H1 (cell line): ENCODE measurements around the gene OSGEPL1. TPM values are rescaled to one million over a fixed set of nuclear protein-coding genes. Genes with fewer than 3 reads are reported as not detected.

Source experiments
- CTCF ChIA-PET: fragments of 300-600 bp; sonication (Branson Sonifier 250); formaldehyde crosslinking; loops from one replicate; lab custom pipeline; 2021; ENCODE audit not compliant: partially characterized antibody; lab: Charles Lee
- POLR2A ChIA-PET: fragments of 300-600 bp; sonication (Branson Sonifier 250); formaldehyde crosslinking; loops from one replicate; lab custom pipeline; 2021; ENCODE audit warnings: inconsistent platforms; ENCODE audit not compliant: partially characterized antibody; lab: Charles Lee
- DNase-seq, 2 experiments: peaks; one replicate each; pipeline versions ENCODE4 v3.0.0 to v3.0.0-alpha.2; 2010 to 2022; ENCODE audit warnings: low spot score in 2 of 2, low read depth in 1 of 2, mixed read lengths in 1 of 2
- FAIRE-seq: peaks from 2 replicates; lab custom pipeline; 2011; peaks lifted over from hg19 to GRCh38; lab: Jason Lieb, UNC
- H2AFZ ChIP-seq: 2 replicates; pipeline ENCODE4 v1.8.1; 2012; ENCODE audit warnings: low read length, inconsistent platforms
- H2AK5ac ChIP-seq: 2 replicates; pipeline ENCODE4 v1.6.1; 2013; ENCODE audit warnings: low read depth, low read length
- H2BK120ac ChIP-seq: replicated peaks from 2 replicates; pipeline ENCODE3; 2013; ENCODE audit warnings: low read depth, low read length, inconsistent platforms
- H2BK12ac ChIP-seq: 2 replicates; pipeline ENCODE4 v1.6.1; 2013; ENCODE audit warnings: low read depth, low read length
- H2BK15ac ChIP-seq: 2 replicates; pipeline ENCODE4 v1.6.1; 2013; ENCODE audit warnings: low read length
- H2BK20ac ChIP-seq: 2 replicates; pipeline ENCODE4 v1.6.1; 2013; ENCODE audit warnings: low read length
- H2BK5ac ChIP-seq: 2 replicates; pipeline ENCODE4 v1.6.1; 2013; ENCODE audit warnings: low read depth, low read length
- H3K14ac ChIP-seq: 2 replicates; pipeline ENCODE4 v1.6.1; 2013; ENCODE audit warnings: inconsistent platforms; ENCODE audit not compliant: insufficient read length
- H3K18ac ChIP-seq: 2 replicates; pipeline ENCODE4 v1.6.1; 2013; ENCODE audit warnings: low read length; ENCODE audit errors: extremely low read depth
- H3K23ac ChIP-seq: 2 replicates; pipeline ENCODE4 v1.6.1; 2013; ENCODE audit warnings: inconsistent platforms; ENCODE audit not compliant: insufficient read length
- H3K23me2 ChIP-seq: 2 replicates; pipeline ENCODE4 v1.6.1; 2013; ENCODE audit warnings: low read depth, low read length
- H3K27ac ChIP-seq: 2 replicates; pipeline ENCODE4 v1.6.1; 2011; ENCODE audit warnings: low read depth, low read length, inconsistent platforms
- H3K27me3 ChIP-seq, 4 experiments: replicated peaks in 1 of 4; 1 replicate in 1 of 4; 2 replicates in 3 of 4; pipeline versions ENCODE4 v1.6.1 to v1.8.1; 2011 to 2013; ENCODE audit warnings: low read length in 3 of 4, mild to moderate bottlenecking in 3 of 4, inconsistent platforms in 2 of 4, mixed read lengths in 2 of 4, moderate library complexity in 1 of 4; ENCODE audit not compliant: control insufficient read depth in 3 of 4, insufficient read depth in 3 of 4; ENCODE audit errors: extremely low read depth in 1 of 4
- H3K36me3 ChIP-seq, 4 experiments: 2 replicates each; pipeline versions ENCODE4 v1.6.1 to v1.8.1; 2011 to 2013; ENCODE audit warnings: mild to moderate bottlenecking in 4 of 4, low read length in 3 of 4, moderate library complexity in 2 of 4, control low read depth in 1 of 4, inconsistent platforms in 1 of 4; ENCODE audit not compliant: insufficient read depth in 4 of 4, control insufficient read depth in 2 of 4
- H3K4ac ChIP-seq: replicated peaks from 2 replicates; pipeline ENCODE3; 2013; ENCODE audit warnings: low read length, low read depth, mixed read lengths, inconsistent platforms; ENCODE audit not compliant: insufficient read length
- H3K4me1 ChIP-seq, 4 experiments: replicated peaks in 1 of 4; 1 replicate in 1 of 4; 2 replicates in 3 of 4; pipeline versions ENCODE4 v1.6.1 to v1.8.1; 2011 to 2013; ENCODE audit warnings: low read length in 3 of 4, inconsistent platforms in 2 of 4, mixed read lengths in 1 of 4; ENCODE audit not compliant: insufficient read depth in 4 of 4, control insufficient read depth in 3 of 4
- H3K4me2 ChIP-seq, 2 experiments: 2 replicates each; pipeline versions ENCODE4 v1.6.1 to v1.8.1; 2011 to 2013; ENCODE audit warnings: low read depth in 2 of 2, low read length in 2 of 2, control low read depth in 1 of 2, inconsistent platforms in 1 of 2, mild to moderate bottlenecking in 1 of 2; ENCODE audit not compliant: insufficient read depth in 1 of 2
- H3K4me3 ChIP-seq, 4 experiments: fragments of 200-600, 300-600 bp in 1 of 4; sonication (generic), shearing (Covaris generic), sonication (Bioruptor Twin) in 1 of 4; 2 replicates each; pipeline versions ENCODE4 v1.5.1 to v1.8.1; 2011 to 2016; ENCODE audit warnings: low read length in 4 of 4, low read depth in 3 of 4, control low read depth in 2 of 4, inconsistent platforms in 2 of 4, mild to moderate bottlenecking in 2 of 4, mixed read lengths in 1 of 4, moderate library complexity in 1 of 4; ENCODE audit not compliant: insufficient read depth in 2 of 4; ENCODE audit errors: extremely low read depth in 1 of 4
- H3K56ac ChIP-seq: replicated peaks from 2 replicates; pipeline ENCODE3; 2013; ENCODE audit warnings: low read depth, mild to moderate bottlenecking, mixed read lengths, low read length, inconsistent platforms; ENCODE audit not compliant: insufficient read length
- H3K79me1 ChIP-seq: 2 replicates; pipeline ENCODE4 v1.6.1; 2013; ENCODE audit warnings: low read depth, low read length, control low read depth
- H3K79me2 ChIP-seq, 2 experiments: 2 replicates each; pipeline versions ENCODE4 v1.6.1 to v1.8.1; 2012 to 2013; ENCODE audit warnings: low read length in 2 of 2, mild to moderate bottlenecking in 2 of 2, inconsistent platforms in 1 of 2; ENCODE audit not compliant: insufficient read depth in 2 of 2, control insufficient read depth in 1 of 2
- H3K9ac ChIP-seq, 4 experiments: replicated peaks in 1 of 4; 1 replicate in 1 of 4; 2 replicates in 3 of 4; pipeline versions ENCODE4 v1.6.1 to v1.8.1; 2011 to 2013; ENCODE audit warnings: low read depth in 3 of 4, low read length in 3 of 4, control low read depth in 2 of 4, mild to moderate bottlenecking in 2 of 4, moderate library complexity in 2 of 4, inconsistent platforms in 1 of 4; ENCODE audit errors: extremely low read depth in 1 of 4
- H3K9me3 ChIP-seq, 2 experiments: 2 replicates each; pipeline versions ENCODE4 v1.6.1 to v1.8.1; 2012 to 2013; ENCODE audit warnings: mild to moderate bottlenecking in 2 of 2, moderate library complexity in 2 of 2, control low read depth in 1 of 2, inconsistent platforms in 1 of 2, low read depth in 1 of 2, low read length in 1 of 2, mixed read lengths in 1 of 2; ENCODE audit not compliant: insufficient read depth in 2 of 2
- H4K20me1 ChIP-seq, 2 experiments: replicated peaks in 1 of 2; 2 replicates each; pipeline versions ENCODE3 to v1.8.1; 2011 to 2013; ENCODE audit warnings: inconsistent platforms in 2 of 2, low read length in 2 of 2, mild to moderate bottlenecking in 1 of 2; ENCODE audit not compliant: insufficient read depth in 2 of 2, control insufficient read depth in 1 of 2
- H4K5ac ChIP-seq: 2 replicates; pipeline ENCODE4 v1.6.1; 2013; ENCODE audit warnings: low read length, low read depth, mixed read lengths, inconsistent platforms; ENCODE audit not compliant: insufficient read length
- H4K8ac ChIP-seq: 2 replicates; pipeline ENCODE4 v1.8.0; 2013; ENCODE audit warnings: mild to moderate bottlenecking, moderate library complexity, low read length, inconsistent platforms; ENCODE audit not compliant: insufficient read depth; ENCODE audit errors: extremely low read depth
- H4K91ac ChIP-seq: replicated peaks from 2 replicates; pipeline ENCODE3; 2013; ENCODE audit warnings: low read length, mixed read lengths, inconsistent platforms; ENCODE audit not compliant: insufficient read length
- ASH2L ChIP-seq: fragments of 200-600, 300-600 bp; sonication (generic); IDR thresholded peaks from one replicate; pipeline ENCODE4 v1.7.1; 2017; ENCODE audit warnings: low read length
- CHD2 ChIP-seq: IDR thresholded peaks from 2 replicates; pipeline ENCODE4 v1.6.1; 2012; ENCODE audit warnings: low read length, improper control_type of control experiment
- CREB1 ChIP-seq: IDR thresholded peaks from 2 replicates; pipeline ENCODE4 v1.6.1; 2012; ENCODE audit warnings: inconsistent platforms
- GABPA ChIP-seq: IDR thresholded peaks from 2 replicates; pipeline ENCODE4 v1.6.1; 2011; ENCODE audit warnings: mild to moderate bottlenecking, low read length, moderate library complexity, borderline replicate concordance; ENCODE audit not compliant: insufficient read depth
- RBBP5 ChIP-seq: IDR thresholded peaks from 2 replicates; pipeline ENCODE4 v1.7.1; 2012; ENCODE audit warnings: low read depth, mild to moderate bottlenecking, inconsistent platforms, low read length, moderate library complexity, borderline replicate concordance
- SAP30 ChIP-seq: fragments of 300-600 bp; sonication (generic); IDR thresholded peaks from 2 replicates; pipeline ENCODE4 v1.7.1; 2012; ENCODE audit warnings: low read length, moderate library complexity, mild to moderate bottlenecking, inconsistent platforms; ENCODE audit not compliant: insufficient read depth, insufficient replicate concordance
- SIRT6 ChIP-seq: IDR thresholded peaks from one replicate; pipeline ENCODE4 v1.7.1; 2012; ENCODE audit warnings: low read length, inconsistent platforms
- TAF7 ChIP-seq: optimal IDR thresholded peaks from 2 replicates; pipeline ENCODE3; 2011; ENCODE audit warnings: low read depth, mild to moderate bottlenecking, inconsistent platforms, low read length, moderate library complexity, borderline replicate concordance
- YY1 ChIP-seq: IDR thresholded peaks from 2 replicates; pipeline ENCODE4 v1.6.1; 2011; ENCODE audit warnings: low read depth, mild to moderate bottlenecking, low read length
- WGBS, 2 experiments: shearing (Covaris generic) in 1 of 2; methylation state at CpG; one replicate each; pipeline versions ENCODE4 v1.1.6 to v1.1.7; 2013 to 2015; ENCODE audit warnings: low lambda C conversion rate in 2 of 2, mixed read lengths in 2 of 2, inconsistent platforms in 1 of 2, low coverage in 1 of 2, missing lambda C conversion rate in 1 of 2; ENCODE audit not compliant: insufficient replicate concordance in 2 of 2, insufficient coverage in 1 of 2, insufficient read length in 1 of 2; ENCODE audit errors: extremely low coverage in 1 of 2, missing lambda C conversion rate in 1 of 2; 5-methylcytosine and 5-hydroxymethylcytosine counted together
- polyA plus RNA-seq, 7 experiments: library from polyadenylated mRNA; depleted of rRNA in 3 of 7; stranded (reverse) in 5 of 7; unstranded in 2 of 7; fragments of >200 nt in 5 of 7; fragments of 200-250 nt in 2 of 7; gene quantifications; 1 replicate in 5 of 7; 2 replicates in 1 of 7; 4 replicates in 1 of 7; pipeline versions ENCODE4 v1.2.1 to v1.2.3, GENCODE V29; 2011 to 2013; ENCODE audit warnings: missing spikeins in 2 of 7, mixed read lengths in 2 of 7
- total RNA-seq: library from RNA; stranded (reverse); fragmentation: NEBNext Ultra II Directional; extraction: Animal tissue kit (Norgen Biotek cat#: 25700); gene quantifications from 2 replicates; pipeline ENCODE4 v1.2.1, GENCODE V29; 2021

Gene OSGEPL1
- total and polyA plus RNA-seq, 2 of the 8 experiments (the other 6 are each of a cell fraction or from before 2014, with no cell fraction given): 7.1 to 15.7 TPM

DNA sequence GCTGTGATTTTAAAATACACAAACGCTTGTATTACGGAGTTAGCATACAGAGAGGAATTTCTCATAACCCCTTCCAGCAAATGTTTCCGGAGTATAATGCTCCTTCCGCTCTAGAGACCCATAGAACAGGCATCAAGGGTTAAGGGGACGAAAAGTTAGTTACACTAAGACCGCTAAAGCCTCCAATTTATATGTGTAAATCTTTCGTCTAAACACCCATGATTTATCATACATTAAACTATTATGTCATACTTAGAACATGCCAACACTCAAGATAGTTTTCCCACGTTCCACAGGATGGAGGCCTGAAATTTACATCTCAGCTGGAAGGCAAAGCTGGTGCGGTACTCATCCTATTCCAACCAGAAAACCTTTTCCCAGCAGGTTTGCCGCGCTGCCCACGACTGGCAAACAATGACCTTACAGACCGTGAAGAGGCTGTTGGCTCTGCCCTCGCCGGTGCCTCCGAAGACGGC is 20.9 kb upstream of the OSGEPL1 start:
- no peak overlapping the region for H3K4ac ChIP-seq
- peaks cover 2% of the 10 kb centered on the region; the same call in 1 of the 2 replicates for H3K79me1 ChIP-seq
- peak overlapping the region; percentile 95 for H3K27ac ChIP-seq
- H3K4me1 ChIP-seq: peaks cover 0 to 3% (median 0%) of the 10 kb centered on the region in 4 experiments; a peak in 3 of 7 replicates
- H3K9ac ChIP-seq: peak overlapping the region; percentile 83 to 99 (median 92)
- H4K5ac ChIP-seq: peak overlapping the region; percentile 42
- H3K23ac ChIP-seq: no peak overlapping the region
- peak overlapping the region; percentile 29; the same call in 1 of the 2 replicates for H2BK15ac ChIP-seq
- H3K36me3 ChIP-seq: peaks cover 2 to 46% (median 16%) of the 10 kb centered on the region in 4 experiments; a peak in 7 of 8 replicates
- H4K8ac ChIP-seq: peak overlapping the region; percentile 98; the same call in 1 of the 2 replicates
- no peak overlapping the region for H2BK120ac ChIP-seq
- H2AFZ ChIP-seq: peak overlapping the region; percentile 83; the same call in 1 of the 2 replicates
- TF ChIP-seq GABPA (no peak), YY1 (no peak), CREB1 (no peak), RBBP5 (no peak), CHD2 (no peak), ASH2L (no peak), SIRT6 (no peak), SAP30 (no peak), TAF7 (no peak)
- TF ChIP-seq, all 59 proteins: peak for 0
- H2BK20ac ChIP-seq: no peak overlapping the region
- peaks cover 16 to 77% of the 10 kb centered on the region in 2 experiments for H3K79me2 ChIP-seq
- ChIA-PET POLR2A (interaction anchor here (0.5 to 2.4 kb wide), 11 partner anchors 10 to 196 kb away, joined by 3 to 17 read pairs (median 3); partner anchors contain the start of gene OSGEPL1), CTCF (interaction anchor here (2.7 kb wide), 1 partner anchor 21 kb away, joined by 13 read pairs; the partner anchor contains the start of gene OSGEPL1)
- no peak overlapping the region for H3K14ac ChIP-seq
- WGBS, 2 experiments: 2% methylated on average over 17 of the region's 17 CpGs; no CpG with 5 or more reads in 1 of the 2 experiments
- peak overlapping the region; percentile 72 to 75 for H3K4me2 ChIP-seq
- no peaks in the 10 kb centered on the region for H3K23me2 ChIP-seq
- H3K4me3 ChIP-seq: peak overlapping the region; percentile 45 to 85 (median 68)
- H4K20me1 ChIP-seq: peaks cover 0 to 1% of the 10 kb centered on the region in 2 experiments
- H3K27me3 ChIP-seq: no peaks in the 10 kb centered on the region
- no peak overlapping the region for H3K56ac ChIP-seq
- H3K18ac ChIP-seq: no peak overlapping the region; the same call in 1 of the 2 replicates
- no peaks in the 10 kb centered on the region for H3K9me3 ChIP-seq
- H4K91ac ChIP-seq: no peak overlapping the region
- FAIRE-seq (no peak), DNase-seq (no peak)
- no peak overlapping the region for H2AK5ac ChIP-seq
- no peak overlapping the region for H2BK12ac ChIP-seq
- peak overlapping the region; percentile 94 for H2BK5ac ChIP-seq
